Lower lobe of right lung (tissue), 2 donors: ENCODE measurements around the gene SPHK1. TPM values are rescaled to one million over a fixed set of nuclear protein-coding genes. Genes with fewer than 3 reads are reported as not detected.

ENCODE experiments used
- ATAC-seq, 2 donors: fragments of 200-7000 bp; cut with Tn5 transposase; one replicate each; pipeline ENCODE4 v1.9.1; 2020 to 2022; ENCODE audit warnings: mild to moderate bottlenecking in 2 of 2, moderate library complexity in 2 of 2
- DNase-seq: peaks from one replicate; pipeline ENCODE4 v3.0.0-alpha.2; 2020
- H3K27ac ChIP-seq: fragments of 200-600 bp; one replicate; pipeline ENCODE4 v1.8.0; 2022
- H3K27me3 ChIP-seq: fragments of 200-600 bp; one replicate; pipeline ENCODE4 v1.8.0; 2022; ENCODE audit warnings: low read depth
- H3K36me3 ChIP-seq: fragments of 200-600 bp; one replicate; pipeline ENCODE4 v1.8.0; 2022; ENCODE audit warnings: mild to moderate bottlenecking
- H3K4me1 ChIP-seq: fragments of 200-600 bp; one replicate; pipeline ENCODE4 v1.8.0; 2022
- H3K4me3 ChIP-seq: fragments of 200-600 bp; one replicate; pipeline ENCODE4 v1.8.0; 2022; ENCODE audit warnings: mild to moderate bottlenecking
- H3K9me3 ChIP-seq: fragments of 200-600 bp; one replicate; pipeline ENCODE4 v1.8.0; 2022
- intact Hi-C: fragments of 100-400 bp; cut with DNase I; formaldehyde crosslinking; loops from one replicate; pipeline ENCODE4 v1.11.0; 2022
- total RNA-seq: library from RNA; stranded (reverse); fragmentation: NEBNext Ultra II Directional; extraction: Animal tissue kit (Norgen Biotek cat#: 25700); gene quantifications from one replicate; pipeline ENCODE4 v1.2.1, GENCODE V29; 2021
- TF ChIP-seq, protein P1 (sequence below): fragments of 200-600 bp; IDR thresholded peaks from one replicate; pipeline ENCODE4 v1.8.0; 2022; ENCODE audit warnings: antibody characterized with exemption, mild to moderate bottlenecking
- donor health status: DM: no; HTN: yes; CAD: no; lungs with severe emphysema.

SPHK1 gene
- total RNA-seq, 1 donor from 2014 or later = 8.2 TPM

DNA sequence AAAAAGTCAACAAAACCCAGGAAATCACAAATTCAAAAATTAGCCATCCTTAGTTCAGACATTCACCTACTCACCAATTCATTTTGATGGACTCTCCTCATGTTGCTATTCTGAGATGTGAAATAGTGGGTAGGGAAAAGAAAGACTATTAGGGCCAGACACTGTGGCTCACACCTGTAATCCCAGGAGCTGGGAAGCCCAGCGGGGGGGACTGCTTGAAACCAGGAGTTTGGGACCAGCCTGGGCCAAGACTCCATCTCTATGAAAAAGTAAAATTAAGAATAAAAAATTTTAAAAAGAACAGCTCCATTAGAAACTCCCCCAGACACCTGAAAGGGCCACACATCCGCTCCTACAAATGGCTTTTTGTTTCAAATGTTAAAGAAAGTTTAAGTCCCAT is 47.1 kb downstream of the SPHK1 start:
- Histone ChIP-seq H3K4me1 (peaks cover 26% of the 10 kb centered on the region), H3K36me3 (no peaks in the 10 kb centered on the region), H3K27ac (no peak overlapping the region), H3K4me3 (no peak overlapping the region), H3K27me3 (no peaks in the 10 kb centered on the region), H3K9me3 (no peaks in the 10 kb centered on the region)
- TF ChIP-seq, protein P1, sequence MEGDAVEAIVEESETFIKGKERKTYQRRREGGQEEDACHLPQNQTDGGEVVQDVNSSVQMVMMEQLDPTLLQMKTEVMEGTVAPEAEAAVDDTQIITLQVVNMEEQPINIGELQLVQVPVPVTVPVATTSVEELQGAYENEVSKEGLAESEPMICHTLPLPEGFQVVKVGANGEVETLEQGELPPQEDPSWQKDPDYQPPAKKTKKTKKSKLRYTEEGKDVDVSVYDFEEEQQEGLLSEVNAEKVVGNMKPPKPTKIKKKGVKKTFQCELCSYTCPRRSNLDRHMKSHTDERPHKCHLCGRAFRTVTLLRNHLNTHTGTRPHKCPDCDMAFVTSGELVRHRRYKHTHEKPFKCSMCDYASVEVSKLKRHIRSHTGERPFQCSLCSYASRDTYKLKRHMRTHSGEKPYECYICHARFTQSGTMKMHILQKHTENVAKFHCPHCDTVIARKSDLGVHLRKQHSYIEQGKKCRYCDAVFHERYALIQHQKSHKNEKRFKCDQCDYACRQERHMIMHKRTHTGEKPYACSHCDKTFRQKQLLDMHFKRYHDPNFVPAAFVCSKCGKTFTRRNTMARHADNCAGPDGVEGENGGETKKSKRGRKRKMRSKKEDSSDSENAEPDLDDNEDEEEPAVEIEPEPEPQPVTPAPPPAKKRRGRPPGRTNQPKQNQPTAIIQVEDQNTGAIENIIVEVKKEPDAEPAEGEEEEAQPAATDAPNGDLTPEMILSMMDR = no peak
- intact Hi-C loops = no loop called here
- ATAC-seq (no peak), DNase-seq (no peak)

DNA sequence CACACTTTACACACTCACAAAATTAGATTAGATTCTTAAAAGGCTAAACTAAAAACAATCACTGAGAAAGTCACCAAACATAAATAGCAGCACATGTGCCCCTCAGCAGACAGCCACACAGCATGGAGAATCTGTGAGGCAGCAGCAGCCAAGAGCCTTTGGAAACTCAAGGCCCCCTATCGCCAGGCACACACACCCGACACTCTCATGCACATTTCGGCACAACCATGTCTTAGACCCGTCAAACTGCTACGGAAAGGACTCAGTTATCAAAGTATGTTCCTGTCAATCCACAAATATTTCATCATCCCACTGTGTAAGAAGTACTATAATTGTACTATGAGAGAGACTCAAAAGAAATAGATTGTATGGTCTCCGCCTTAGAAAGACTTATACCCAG is 47.6 kb downstream of the SPHK1 start:
- intact Hi-C loops = no loop called here
- no peak for DNase-seq
- ATAC-seq = peak; percentile 34 to 64
- Histone ChIP-seq H3K4me3 (no peak overlapping the region), H3K9me3 (no peaks in the 10 kb centered on the region), H3K27ac (no peak overlapping the region), H3K4me1 (peaks cover 23% of the 10 kb centered on the region), H3K27me3 (no peaks in the 10 kb centered on the region), H3K36me3 (no peaks in the 10 kb centered on the region)
- TF ChIP-seq, protein P1 = no peak

- ATAC-seq (no peak), DNase-seq (no peak)
- Histone ChIP-seq H3K4me1 (peaks cover 15% of the 10 kb centered on the region), H3K4me3 (no peak overlapping the region), H3K36me3 (no peaks in the 10 kb centered on the region), H3K9me3 (no peaks in the 10 kb centered on the region), H3K27me3 (no peaks in the 10 kb centered on the region), H3K27ac (no peak overlapping the region)
- intact Hi-C loops = no loop called here
- TF ChIP-seq, protein P1 = peak; percentile 25
Observed at GRCh38 chr17:76432712-76433336, 48.4 kb downstream of the SPHK1 start.

DNA sequence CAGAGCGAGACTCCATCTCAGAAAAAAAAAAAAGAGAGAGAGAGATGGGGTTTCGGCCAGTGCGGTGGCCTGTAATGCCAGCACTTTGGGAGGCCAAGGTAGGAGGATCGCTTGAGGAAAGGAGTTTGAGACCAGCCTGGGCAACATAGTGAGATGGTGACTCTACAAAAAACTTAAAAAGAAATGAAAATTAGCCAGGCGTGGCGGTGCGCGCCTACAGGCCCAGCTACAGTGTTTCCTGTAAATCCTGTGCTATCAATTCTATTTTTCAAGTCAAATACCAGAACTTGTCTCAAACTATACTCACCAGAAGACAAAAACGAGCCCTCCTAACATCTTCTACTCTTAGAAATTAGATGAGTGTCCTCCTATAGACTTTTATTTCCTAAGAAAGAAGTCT is 49.3 kb downstream of the SPHK1 start:
- intact Hi-C loops = no loop called here
- Histone ChIP-seq H3K4me1 (peaks cover 7% of the 10 kb centered on the region), H3K27me3 (no peaks in the 10 kb centered on the region), H3K4me3 (no peak overlapping the region), H3K27ac (no peak overlapping the region), H3K36me3 (no peaks in the 10 kb centered on the region), H3K9me3 (no peaks in the 10 kb centered on the region)
- TF ChIP-seq, protein P1 = no peak
- ATAC-seq = no peak
- no peak for DNase-seq

DNA sequence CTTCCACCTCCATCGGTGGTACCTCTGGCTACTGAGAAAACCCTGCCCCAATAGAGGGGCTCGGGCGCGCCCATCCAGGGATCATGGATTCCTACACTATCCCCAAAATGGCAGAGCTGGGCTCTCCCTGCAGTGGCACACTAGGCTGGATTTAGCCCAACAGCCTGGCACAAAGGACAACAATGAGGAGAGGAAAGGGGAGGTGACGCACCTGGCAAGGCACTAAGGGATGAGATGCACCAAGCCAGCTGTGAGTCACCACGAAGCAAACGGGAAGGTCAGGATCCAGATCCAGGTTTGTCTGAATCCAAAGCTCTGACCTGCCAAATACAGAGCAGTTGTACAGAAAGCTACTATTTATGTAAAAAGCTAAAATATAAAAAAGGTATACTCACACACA is 50.5 kb downstream of the SPHK1 start:
- Histone ChIP-seq H3K4me3 (no peak overlapping the region), H3K27ac (no peak overlapping the region), H3K4me1 (peaks cover 7% of the 10 kb centered on the region), H3K36me3 (no peaks in the 10 kb centered on the region), H3K27me3 (no peaks in the 10 kb centered on the region), H3K9me3 (no peaks in the 10 kb centered on the region)
- no peak for DNase-seq
- ATAC-seq = no peak
- TF ChIP-seq, protein P1 = no peak
- intact Hi-C loops = no loop called here
